HCT116 (cell line): Measurements from ENCODE around the gene ZNF358. TPM values are rescaled to one million over a fixed set of nuclear protein-coding genes. Genes with fewer than 3 reads are reported as not detected.

Experiments used
- ATAC-seq: fragments of 200-7000 bp; cut with Tn5 transposase; 2 replicates; pipeline ENCODE4 v1.9.1; 2020; ENCODE audit warnings: mild to moderate bottlenecking, moderate library complexity
- BruUV-seq: library from RNA; stranded (reverse); fragments of 400-500 nt; replicated peaks from 2 replicates; lab custom pipeline; 2021; lab: Mats Ljungman, UMichigan
- CTCF ChIA-PET: fragments of 300-600 bp; sonication (Branson Sonifier 250); formaldehyde crosslinking; loops from one replicate; lab custom pipeline; 2021; ENCODE audit warnings: antibody characterized with exemption; lab: Charles Lee
- POLR2A ChIA-PET: fragments of 300-600, 350-600 bp; sonication (Branson Sonifier 250); formaldehyde crosslinking; loops from one replicate; lab custom pipeline; 2021; ENCODE audit warnings: antibody characterized with exemption; lab: Charles Lee
- RAD21 ChIA-PET, 2 experiments: fragments of 300-600 bp; sonication (Branson Sonifier 250); formaldehyde crosslinking; loops; one replicate each; lab custom pipeline; 2023; ENCODE audit warnings: low total read pairs in 2 of 2; ENCODE audit not compliant: uncharacterized antibody in 2 of 2, unreplicated experiment in 2 of 2, low non-redundant PET in 1 of 2; lab: Charles Lee
- DNase-seq: peaks from one replicate; pipeline ENCODE4 v3.0.0-alpha.2; 2010; ENCODE audit warnings: low read depth, low spot score
- H2AFZ ChIP-seq: fragments of 200-600 bp; shearing (Covaris generic), sonication (generic); 2 replicates; pipeline ENCODE4 v1.6.1; 2017; ENCODE audit warnings: low read depth, mixed run types, mixed read lengths, antibody characterized with exemption, low read length; ENCODE audit not compliant: poor library complexity, severe bottlenecking
- H3K27ac ChIP-seq: 2 replicates; pipeline ENCODE4 v1.5.1; 2012; ENCODE audit warnings: low read depth, low read length
- H3K27me3 ChIP-seq: fragments of 200-600 bp; sonication (generic); 2 replicates; pipeline ENCODE4 v1.6.1; 2016; ENCODE audit warnings: mixed run types, low read length, mixed read lengths; ENCODE audit not compliant: insufficient read depth
- H3K36me3 ChIP-seq, 2 experiments: fragments of 200-500 bp in 1 of 2; fragments of 200-600 bp in 1 of 2; sonication (Bioruptor generic) in 1 of 2; sonication (generic) in 1 of 2; 2 replicates each; pipeline versions ENCODE4 v1.5.1 to v1.6.1; 2014 to 2016; ENCODE audit warnings: low read length in 2 of 2, inconsistent platforms in 1 of 2, mixed read lengths in 1 of 2, mixed run types in 1 of 2; ENCODE audit not compliant: insufficient read depth in 2 of 2, control insufficient read depth in 1 of 2
- H3K4me1 ChIP-seq, 2 experiments: fragments of 200-600 bp in 1 of 2; sonication (generic) in 1 of 2; 2 replicates each; pipeline versions ENCODE4 v1.5.1 to v1.6.1; 2012 to 2017; ENCODE audit warnings: low read length in 2 of 2, inconsistent platforms in 1 of 2, mild to moderate bottlenecking in 1 of 2, mixed read lengths in 1 of 2, mixed run types in 1 of 2, moderate library complexity in 1 of 2; ENCODE audit not compliant: insufficient read depth in 2 of 2, control insufficient read depth in 1 of 2
- H3K4me2 ChIP-seq: fragments of 200-600 bp; sonication (generic); 2 replicates; pipeline ENCODE4 v1.6.1; 2017; ENCODE audit warnings: mixed run types, low read length, mixed read lengths
- H3K4me3 ChIP-seq, 2 experiments: fragments of 200-600 bp in 1 of 2; sonication (generic) in 1 of 2; replicated peaks in 1 of 2; 2 replicates each; pipeline ENCODE4 v1.5.1; 2011 to 2016; ENCODE audit warnings: low read length in 2 of 2, control low read depth in 1 of 2, low read depth in 1 of 2, mild to moderate bottlenecking in 1 of 2, mixed read lengths in 1 of 2, mixed run types in 1 of 2
- H3K79me2 ChIP-seq: fragments of 200-600 bp; sonication (generic); 2 replicates; pipeline ENCODE4 v1.6.1; 2017; ENCODE audit warnings: mild to moderate bottlenecking, mixed run types, low read length, moderate library complexity, mixed read lengths; ENCODE audit not compliant: insufficient read depth
- H3K9ac ChIP-seq: fragments of 200-600 bp; sonication (generic); 2 replicates; pipeline ENCODE4 v1.6.1; 2016; ENCODE audit warnings: low read length, mixed read lengths
- H3K9me2 ChIP-seq: fragments of 200-600 bp; sonication (generic), shearing (Covaris generic); 2 replicates; pipeline ENCODE4 v1.6.1; 2017; ENCODE audit warnings: mixed run types, mild to moderate bottlenecking, moderate library complexity; ENCODE audit not compliant: insufficient read depth
- H3K9me3 ChIP-seq, 2 experiments: fragments of 200-500 bp in 1 of 2; fragments of 200-600 bp in 1 of 2; sonication (Bioruptor generic) in 1 of 2; sonication (generic) in 1 of 2; 2 replicates each; pipeline ENCODE4 v1.6.1; 2014 to 2017; ENCODE audit warnings: low read length in 2 of 2, mixed read lengths in 2 of 2, inconsistent platforms in 1 of 2, low read depth in 1 of 2, mild to moderate bottlenecking in 1 of 2, mixed run types in 1 of 2, moderate library complexity in 1 of 2; ENCODE audit not compliant: control insufficient read depth in 1 of 2, insufficient read depth in 1 of 2
- H4K20me1 ChIP-seq: fragments of 200-600 bp; sonication (generic), shearing (Covaris generic); 2 replicates; pipeline ENCODE4 v1.6.1; 2017; ENCODE audit warnings: mixed run types, mild to moderate bottlenecking, moderate library complexity; ENCODE audit not compliant: insufficient read depth
- SP1 ChIP-seq: IDR thresholded peaks from 2 replicates; pipeline ENCODE4 v1.6.1; 2012; ENCODE audit warnings: low read depth
- intact Hi-C: fragments of 100-400 bp; cut with micrococcal nuclease; formaldehyde crosslinking; loops from 2 replicates; pipeline ENCODE4 v1.10.0; 2022
- total RNA-seq: library from RNA; stranded (reverse); gene quantifications from one replicate; pipeline ENCODE4 v1.2.1, GENCODE V29; 2021; ENCODE audit not compliant: unreplicated experiment
- TF ChIP-seq, protein P1 (sequence below): IDR thresholded peaks from 2 replicates; pipeline ENCODE4 v1.6.1; 2012
- TF ChIP-seq, protein P2 (sequence below): IDR thresholded peaks from 2 replicates; pipeline ENCODE4 v1.6.1; 2011; ENCODE audit warnings: mild to moderate bottlenecking, low read length, moderate library complexity; ENCODE audit not compliant: insufficient replicate concordance; ENCODE audit errors: extremely low read depth

Gene ZNF358
- total RNA-seq, 1 experiment from 2014 or later, result 20.7 TPM

DNA sequence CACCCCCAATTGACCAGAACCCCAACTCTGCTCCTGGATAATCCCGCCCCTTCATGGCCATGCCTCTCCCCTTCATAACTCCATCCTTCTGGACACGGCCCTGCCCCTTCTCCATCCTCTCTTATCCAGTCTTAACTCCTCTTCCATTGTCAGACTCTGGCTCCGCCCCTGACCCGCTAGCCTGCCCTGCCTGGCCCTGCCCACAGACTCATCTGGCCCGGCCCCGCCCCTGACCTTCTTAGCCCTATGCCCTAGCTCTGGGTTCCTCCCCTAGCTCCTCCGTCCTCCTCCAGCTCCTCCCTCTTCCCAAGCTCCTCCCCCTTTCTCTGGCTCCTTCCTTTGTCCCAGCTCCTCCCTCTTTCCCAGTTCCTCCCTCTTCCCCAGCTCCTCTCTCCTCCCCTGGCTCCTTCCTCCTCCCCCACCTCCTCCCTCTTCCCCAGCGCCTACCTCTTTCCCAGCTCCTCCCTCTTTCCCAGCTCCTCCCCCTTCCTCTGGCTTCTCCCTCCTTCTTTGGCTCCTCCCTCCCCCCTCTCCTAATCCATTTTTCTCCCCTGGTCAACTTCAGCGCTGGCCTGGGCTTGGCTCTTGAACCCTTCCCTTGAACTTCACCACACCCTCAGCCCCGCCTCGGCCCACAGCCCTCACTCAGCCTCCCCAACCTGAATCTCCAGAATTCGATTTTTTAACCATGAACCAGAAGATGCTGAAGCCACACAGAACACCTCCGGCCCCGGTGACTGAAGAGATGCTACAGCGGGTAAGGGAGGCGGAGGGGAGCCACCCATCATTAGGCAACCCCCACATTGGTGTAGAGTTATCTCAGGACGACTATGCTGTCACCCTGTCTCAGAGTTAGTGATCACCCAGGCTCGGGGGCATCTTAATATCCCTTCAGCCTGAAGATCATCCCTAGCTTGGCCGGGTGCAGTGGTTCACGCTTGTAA is 9.2 kb upstream of the ZNF358 start:
- H3K27me3 ChIP-seq, result no peaks in the 10 kb centered on the region
- ATAC-seq, result peak; percentile 89
- H3K27ac ChIP-seq, result peak overlapping the region; percentile 46
- BruUV-seq, result no TSS peak
- POLR2A ChIA-PET, result interaction anchor here (0.6 to 2.1 kb wide), 5 partner anchors 9 to 99 kb away, joined by 3 to 9 read pairs (median 5); partner anchors contain the start of genes MCOLN1 and ZNF358
- peak overlapping the region; percentile 91 for H3K4me2 ChIP-seq
- CTCF ChIA-PET, result interaction anchor here (0.7 to 1.9 kb wide), 5 partner anchors 10 to 363 kb away, joined by 3 to 10 read pairs (median 4); partner anchors contain the start of gene TRAPPC5
- peak overlapping the region; percentile 28; the same call in 1 of the 2 replicates for H3K9ac ChIP-seq
- no peaks in the 10 kb centered on the region for H4K20me1 ChIP-seq
- H3K4me1 ChIP-seq, result peaks cover 21 to 36% of the 10 kb centered on the region in 2 experiments
- peak overlapping the region; percentile 62 for H2AFZ ChIP-seq
- intact Hi-C loops, result loop anchor here (2.0 kb wide), 1 partner anchor 28 kb away; the partner anchor contains the start of gene PNPLA6
- H3K9me3 ChIP-seq, result no peaks in the 10 kb centered on the region
- H3K36me3 ChIP-seq, result no peaks in the 10 kb centered on the region
- no peaks in the 10 kb centered on the region for H3K9me2 ChIP-seq
- RAD21 ChIA-PET, result interaction anchor here in 1 of 2 experiments (0.5 kb wide), 1 partner anchor 272 kb away, joined by 3 read pairs; no protein-coding TSS in a partner anchor
- H3K4me3 ChIP-seq, result peak overlapping the region; percentile 25 to 63
- peak; percentile 99 for DNase-seq
- TF ChIP-seq, protein P1, sequence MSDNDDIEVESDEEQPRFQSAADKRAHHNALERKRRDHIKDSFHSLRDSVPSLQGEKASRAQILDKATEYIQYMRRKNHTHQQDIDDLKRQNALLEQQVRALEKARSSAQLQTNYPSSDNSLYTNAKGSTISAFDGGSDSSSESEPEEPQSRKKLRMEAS, result no peak
- peak; percentile 47 for TF ChIP-seq SP1
- TF ChIP-seq, protein P2, sequence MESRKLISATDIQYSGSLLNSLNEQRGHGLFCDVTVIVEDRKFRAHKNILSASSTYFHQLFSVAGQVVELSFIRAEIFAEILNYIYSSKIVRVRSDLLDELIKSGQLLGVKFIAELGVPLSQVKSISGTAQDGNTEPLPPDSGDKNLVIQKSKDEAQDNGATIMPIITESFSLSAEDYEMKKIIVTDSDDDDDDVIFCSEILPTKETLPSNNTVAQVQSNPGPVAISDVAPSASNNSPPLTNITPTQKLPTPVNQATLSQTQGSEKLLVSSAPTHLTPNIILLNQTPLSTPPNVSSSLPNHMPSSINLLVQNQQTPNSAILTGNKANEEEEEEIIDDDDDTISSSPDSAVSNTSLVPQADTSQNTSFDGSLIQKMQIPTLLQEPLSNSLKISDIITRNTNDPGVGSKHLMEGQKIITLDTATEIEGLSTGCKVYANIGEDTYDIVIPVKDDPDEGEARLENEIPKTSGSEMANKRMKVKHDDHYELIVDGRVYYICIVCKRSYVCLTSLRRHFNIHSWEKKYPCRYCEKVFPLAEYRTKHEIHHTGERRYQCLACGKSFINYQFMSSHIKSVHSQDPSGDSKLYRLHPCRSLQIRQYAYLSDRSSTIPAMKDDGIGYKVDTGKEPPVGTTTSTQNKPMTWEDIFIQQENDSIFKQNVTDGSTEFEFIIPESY, result no peak
- no peaks in the 10 kb centered on the region for H3K79me2 ChIP-seq
